Neutrophil (primary cell): ENCODE data around the gene L2HGDH.

Experiments used
- H3K27ac ChIP-seq: fragments of 200-600 bp; sonication (generic); 2 replicates; pipeline ENCODE4 v1.5.1; 2016; ENCODE audit warnings: mild to moderate bottlenecking, moderate library complexity
- H3K27me3 ChIP-seq: fragments of 200-600 bp; sonication (generic); 2 replicates; pipeline ENCODE4 v1.6.0; 2016; ENCODE audit warnings: mild to moderate bottlenecking
- H3K36me3 ChIP-seq: fragments of 200-600 bp; sonication (generic); 2 replicates; pipeline ENCODE4 v1.5.1; 2017
- H3K4me1 ChIP-seq, 2 experiments: fragments of 200-600 bp in 1 of 2; sonication (generic) in 1 of 2; 1 replicate in 1 of 2; 2 replicates in 1 of 2; pipeline versions ENCODE4 v1.5.1 to v1.6.1; 2013 to 2016; ENCODE audit warnings: low read depth in 1 of 2, low read length in 1 of 2, mild to moderate bottlenecking in 1 of 2, moderate library complexity in 1 of 2; ENCODE audit not compliant: control insufficient read depth in 1 of 2, insufficient read depth in 1 of 2
- H3K4me3 ChIP-seq, 2 experiments: fragments of 200-600 bp in 1 of 2; sonication (generic) in 1 of 2; 1 replicate in 1 of 2; 2 replicates in 1 of 2; pipeline ENCODE4 v1.5.1; 2013 to 2016; ENCODE audit warnings: low read depth in 1 of 2, low read length in 1 of 2, mild to moderate bottlenecking in 1 of 2, moderate library complexity in 1 of 2
- H3K9me3 ChIP-seq: fragments of 200-600 bp; sonication (generic); 2 replicates; pipeline ENCODE4 v1.5.1; 2016
- CTCF ChIP-seq: fragments of 200-600 bp; sonication (generic); IDR thresholded peaks from 2 replicates; pipeline ENCODE4 v1.5.1; 2016; ENCODE audit warnings: antibody characterized with exemption

The L2HGDH gene

DNA sequence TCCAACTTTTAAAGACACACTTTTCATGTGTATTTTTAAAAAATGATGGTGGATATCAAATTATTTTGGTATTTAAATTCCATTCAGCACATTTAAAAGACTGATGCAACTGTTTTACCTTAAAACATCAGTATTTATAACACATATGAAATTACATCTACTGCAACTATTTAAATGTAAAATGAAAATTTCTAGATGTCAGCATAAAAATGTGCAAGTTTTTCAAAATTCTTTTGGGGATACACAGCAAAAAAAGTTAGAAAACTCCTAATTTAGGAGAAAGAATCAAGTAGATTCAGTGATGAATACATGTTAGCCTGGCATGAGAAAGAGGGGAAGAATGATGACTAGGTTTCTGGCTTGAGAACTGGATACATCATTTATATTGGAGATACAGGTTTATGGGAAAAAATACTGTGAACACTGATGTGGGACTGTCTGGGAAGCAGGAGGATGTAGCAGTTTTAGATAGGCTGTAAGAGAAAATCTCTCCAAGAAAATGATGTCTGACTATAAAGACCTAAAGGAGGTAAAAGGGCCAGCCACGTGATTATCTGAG lies 89.9 kb downstream of the L2HGDH start:
- TF ChIP-seq CTCF = no peak
- Histone ChIP-seq H3K36me3 (no peaks in the 10 kb centered on the region), H3K9me3 (no peaks in the 10 kb centered on the region), H3K27me3 (no peaks in the 10 kb centered on the region), H3K4me3 (no peak overlapping the region), H3K27ac (peak overlapping the region; percentile 17), H3K4me1 (peaks cover 13 to 26% of the 10 kb centered on the region in 2 experiments)

DNA sequence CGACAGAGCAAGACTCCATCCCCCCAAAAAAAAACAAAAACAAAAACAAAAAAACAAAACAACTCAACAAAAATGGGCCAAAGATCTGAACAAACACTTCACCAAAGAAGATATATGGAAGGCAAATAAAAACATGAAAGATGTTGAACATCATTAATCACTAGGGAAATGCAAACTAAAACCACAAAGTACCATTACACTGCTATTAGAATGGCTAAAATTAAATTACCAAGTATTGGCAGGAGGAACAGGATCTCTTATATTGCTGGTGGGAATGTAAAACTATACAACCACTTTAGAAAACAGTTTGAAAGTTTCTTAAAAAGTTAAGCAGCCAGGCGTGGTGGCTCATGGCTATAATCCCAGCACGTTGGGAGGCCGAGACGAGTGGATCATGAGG lies 93.5 kb downstream of the L2HGDH start:
- H3K27me3 ChIP-seq = no peaks in the 10 kb centered on the region
- no peaks in the 10 kb centered on the region for H3K36me3 ChIP-seq
- H3K27ac ChIP-seq = no peak overlapping the region
- TF ChIP-seq CTCF = no peak
- H3K9me3 ChIP-seq = no peaks in the 10 kb centered on the region
- peaks cover 0 to 5% of the 10 kb centered on the region in 2 experiments for H3K4me1 ChIP-seq
- no peak overlapping the region for H3K4me3 ChIP-seq

- H3K27me3 ChIP-seq = no peaks in the 10 kb centered on the region
- no peak overlapping the region for H3K4me3 ChIP-seq
- no peaks in the 10 kb centered on the region for H3K36me3 ChIP-seq
- no peak overlapping the region for H3K27ac ChIP-seq
- TF ChIP-seq CTCF = no peak
- H3K4me1 ChIP-seq = no peaks in the 10 kb centered on the region
- no peaks in the 10 kb centered on the region for H3K9me3 ChIP-seq
These were observed 96.6 kb downstream of the L2HGDH start for GRCh38 chr14:50215416-50215815.

DNA sequence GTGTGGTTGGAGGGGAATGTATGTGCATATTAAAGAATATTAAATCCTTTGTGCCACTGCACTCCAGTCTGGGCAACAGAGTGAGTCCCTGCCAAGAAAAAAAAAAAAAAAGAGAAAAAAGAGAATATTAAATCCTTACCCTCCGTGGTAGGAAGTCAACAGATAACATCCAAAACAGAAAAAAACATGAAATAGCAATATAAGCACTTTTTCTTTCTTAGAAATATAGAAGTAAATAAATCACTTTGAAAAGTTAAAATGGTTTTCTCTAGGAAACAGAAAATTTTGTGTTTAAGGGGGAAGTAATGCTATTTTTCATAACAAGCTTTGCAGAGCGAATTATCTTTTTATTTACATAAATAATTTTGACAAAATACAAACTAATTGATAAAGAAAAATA lies 98.2 kb downstream of the L2HGDH start:
- Histone ChIP-seq H3K27me3 (no peaks in the 10 kb centered on the region), H3K27ac (no peak overlapping the region), H3K36me3 (no peaks in the 10 kb centered on the region), H3K4me1 (no peaks in the 10 kb centered on the region), H3K4me3 (no peak overlapping the region), H3K9me3 (no peaks in the 10 kb centered on the region)
- TF ChIP-seq CTCF = no peak

DNA sequence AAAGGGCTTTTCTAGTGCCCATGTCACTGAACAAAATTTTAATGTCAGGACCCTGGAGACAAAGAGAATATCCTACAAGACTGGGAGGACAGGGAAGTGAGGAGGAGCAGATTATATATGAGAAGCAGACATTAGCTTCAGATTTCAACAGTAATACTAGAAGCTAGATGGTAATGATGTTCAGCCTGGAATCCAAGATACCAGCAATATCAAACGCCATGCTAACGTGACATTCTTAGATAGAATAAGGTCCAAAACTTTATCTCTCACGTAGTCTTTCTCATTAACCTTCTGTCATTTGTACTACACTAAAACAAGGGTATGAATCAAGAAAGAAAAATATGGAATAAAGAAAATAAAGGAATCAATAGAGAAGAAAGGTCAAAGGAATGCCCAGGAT lies 99.3 kb downstream of the L2HGDH start:
- TF ChIP-seq CTCF = no peak
- Histone ChIP-seq H3K27me3 (no peaks in the 10 kb centered on the region), H3K27ac (peak overlapping the region; percentile 8), H3K9me3 (no peaks in the 10 kb centered on the region), H3K36me3 (no peaks in the 10 kb centered on the region), H3K4me3 (no peak overlapping the region), H3K4me1 (no peaks in the 10 kb centered on the region)

DNA sequence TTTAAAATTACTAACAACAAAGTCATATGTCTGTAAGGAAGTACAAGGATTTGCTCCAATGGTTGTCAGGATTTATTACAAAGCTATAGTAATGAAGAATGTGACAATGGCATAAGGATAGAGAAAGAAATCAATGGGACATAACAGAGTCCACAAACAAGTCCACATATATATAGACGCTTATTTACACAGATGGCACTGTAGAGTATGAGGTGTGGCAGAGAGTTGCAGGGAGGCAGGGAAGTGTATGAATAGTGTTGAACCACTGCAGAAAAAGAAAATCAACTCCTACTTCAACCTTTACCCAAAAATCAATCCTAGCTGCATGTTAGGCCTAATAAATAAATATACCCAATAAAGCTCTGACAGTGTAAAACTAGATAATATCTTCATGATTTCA lies 102.0 kb downstream of the L2HGDH start:
- Histone ChIP-seq H3K9me3 (no peaks in the 10 kb centered on the region), H3K4me1 (no peaks in the 10 kb centered on the region), H3K27ac (no peak overlapping the region), H3K27me3 (no peaks in the 10 kb centered on the region), H3K36me3 (no peaks in the 10 kb centered on the region), H3K4me3 (no peak overlapping the region)
- TF ChIP-seq CTCF = no peak
